OCI-M2 (cell line): ENCODE results near the gene MICAL2.

Experiments
- DNase-seq: peaks from one replicate; lab custom pipeline; 2025; ENCODE audit not compliant: unreplicated experiment; lab: John Stamatoyannopoulos, UW

Gene MICAL2

DNA sequence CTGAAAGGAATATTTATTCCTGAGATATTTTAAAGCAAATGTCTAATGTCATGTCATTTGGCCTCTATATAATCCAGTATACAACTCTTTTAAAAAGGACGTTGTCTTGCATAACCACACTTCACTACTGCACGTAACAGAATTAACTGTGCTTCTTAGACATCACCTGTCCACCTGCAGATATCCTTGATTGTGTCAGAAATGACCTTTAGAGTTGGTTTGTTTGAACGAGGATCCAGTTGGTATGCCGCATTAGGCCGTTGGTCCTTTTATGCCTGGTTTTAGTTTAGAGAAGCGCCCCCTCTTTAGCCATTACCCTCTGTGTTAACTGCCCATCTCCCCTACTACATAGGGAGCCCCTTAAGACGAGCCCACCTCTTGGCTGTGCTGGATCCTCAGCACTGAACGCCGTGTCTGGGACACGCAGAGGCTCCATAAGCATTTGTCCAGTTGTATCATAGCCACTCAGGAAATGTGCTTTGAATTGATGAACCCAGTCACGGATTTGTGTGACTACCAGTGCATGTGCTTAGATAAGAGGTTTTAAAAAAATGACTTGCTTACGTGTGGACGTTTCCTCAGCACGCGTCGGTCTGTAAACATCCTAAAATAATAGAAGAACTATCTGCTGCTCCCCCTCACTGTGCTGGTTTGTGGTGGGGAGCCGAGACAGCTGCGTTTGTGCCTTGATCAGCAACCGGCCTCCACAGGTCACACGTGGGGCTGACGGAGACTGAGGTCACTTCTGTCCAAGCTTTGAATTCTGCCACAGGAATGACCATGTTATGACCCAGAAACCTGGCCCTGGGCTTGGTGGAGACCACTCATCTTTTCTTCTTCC is 4.0 kb downstream of the MICAL2 start:
- DNase-seq: peak; percentile 28

DNA sequence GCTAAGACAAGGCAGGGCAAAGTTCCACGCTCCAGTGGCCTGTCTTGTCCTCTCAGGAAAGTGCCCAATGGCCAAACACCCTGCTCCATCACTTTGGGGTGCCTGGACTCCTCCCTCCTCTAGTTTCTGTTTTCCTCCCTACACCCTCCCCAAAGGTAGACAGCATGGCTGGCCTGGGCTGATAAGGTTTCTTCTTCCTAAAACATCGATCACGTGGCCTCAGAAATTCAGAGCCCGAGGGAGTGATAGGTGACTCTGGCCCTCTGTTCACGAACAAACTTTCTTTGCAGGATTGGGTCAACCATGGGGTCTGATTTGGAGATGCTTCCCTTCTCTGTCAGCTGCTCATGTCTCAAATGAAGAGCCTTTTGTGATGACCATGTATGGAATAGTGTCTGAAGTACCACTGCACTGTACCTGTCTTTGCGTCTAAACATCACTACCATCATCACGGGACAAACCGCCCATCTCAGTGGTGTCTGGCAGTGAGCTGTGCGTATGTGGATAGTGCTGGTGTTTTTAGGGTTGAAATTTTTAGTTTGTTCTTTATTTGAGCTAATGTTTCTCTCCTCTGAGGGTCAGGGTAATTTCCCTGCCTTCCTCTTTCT is 6.1 kb downstream of the MICAL2 start:
- peak; percentile 76 for DNase-seq

DNA sequence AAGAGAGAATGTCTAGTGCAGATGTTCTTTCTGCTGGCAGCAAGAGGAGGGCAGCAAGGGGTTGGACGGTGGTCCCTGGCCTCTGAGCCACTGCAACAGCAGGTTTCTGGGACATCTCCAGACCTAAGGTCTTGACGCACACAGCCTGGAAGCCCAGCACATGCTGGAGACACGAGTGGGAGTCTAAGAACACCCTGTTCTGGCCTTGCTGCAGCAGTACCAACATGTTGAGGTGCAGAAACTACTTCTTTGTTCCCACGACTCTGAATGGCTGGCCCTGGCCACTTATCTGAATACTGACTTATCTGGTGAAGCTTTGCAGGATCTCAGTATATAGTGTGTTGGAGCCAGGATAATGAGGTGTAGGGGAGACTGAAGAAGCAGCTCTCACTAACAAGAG is 6.8 kb downstream of the MICAL2 start:
- DNase-seq: no peak

DNA sequence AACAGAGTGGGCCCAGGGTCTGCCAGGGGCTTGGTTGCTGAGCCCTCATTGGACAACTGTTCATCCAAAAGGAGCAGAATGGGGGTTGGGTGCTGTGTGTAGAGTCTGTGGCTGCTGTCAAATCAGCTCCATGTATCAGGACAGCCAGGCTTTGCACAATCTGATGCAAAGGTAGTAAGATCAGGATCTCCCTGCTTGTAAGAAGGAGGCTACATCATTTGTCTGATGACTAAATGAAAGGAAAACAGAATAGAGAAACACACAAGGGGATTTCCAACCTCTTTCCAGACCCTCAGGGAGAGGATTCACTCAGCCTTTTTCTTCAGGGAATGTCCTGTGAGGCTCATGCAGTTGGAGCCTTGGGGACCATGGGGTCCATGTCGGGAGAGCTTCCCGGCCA is 7.2 kb downstream of the MICAL2 start:
- DNase-seq: no peak

DNA sequence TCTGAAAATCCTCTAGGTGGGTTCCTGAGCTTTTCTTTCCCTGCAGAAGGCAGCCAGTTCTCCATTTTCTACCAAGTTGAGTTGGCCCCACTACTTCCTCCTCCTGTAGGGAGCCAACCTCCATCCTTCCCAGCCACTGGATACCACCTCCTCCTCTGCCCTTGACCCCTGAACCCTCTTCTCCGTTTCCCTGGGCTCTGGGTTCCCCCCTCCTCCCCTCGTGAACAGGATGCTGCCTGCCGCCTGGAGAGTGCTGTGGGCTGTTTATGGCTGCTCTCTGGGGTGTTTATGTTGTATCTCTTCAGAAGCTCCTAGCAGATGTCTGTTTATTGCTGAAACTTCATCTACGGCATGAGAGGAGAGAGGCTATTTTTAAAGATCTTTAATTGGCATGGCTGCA is 8.6 kb downstream of the MICAL2 start:
- no peak for DNase-seq

GRCh38 chr11:12119502-12119901 is 9.1 kb downstream of the MICAL2 start:
- DNase-seq: no peak

GRCh38 chr11:12120031-12121008 is 9.9 kb downstream of the MICAL2 start:
- peak; percentile 80 for DNase-seq

DNA sequence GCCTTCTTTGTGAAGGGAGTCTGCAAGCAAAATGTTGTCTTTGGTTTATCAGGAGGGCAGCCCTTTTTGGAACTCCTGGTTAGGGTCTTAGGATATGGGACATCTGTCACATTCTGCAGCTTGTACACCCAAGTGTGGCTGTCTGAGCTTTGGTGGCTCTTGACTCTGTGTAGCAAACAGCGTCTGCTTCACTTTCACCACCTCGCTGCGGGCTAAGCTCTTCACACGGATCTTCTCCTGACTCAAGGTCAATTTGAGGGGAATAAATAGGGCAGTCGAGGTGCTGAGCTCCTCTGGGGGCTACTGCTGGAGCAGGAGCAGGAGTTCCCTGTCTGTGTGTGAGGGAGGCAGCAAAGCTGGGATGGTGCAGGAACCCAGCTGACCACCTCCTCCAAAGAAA is 10.6 kb downstream of the MICAL2 start:
- no peak for DNase-seq

- no peak for DNase-seq
Measured at GRCh38 chr11:12121517-12121916, 11.1 kb downstream of the MICAL2 start.

- no peak for DNase-seq
Measured at GRCh38 chr11:12122083-12122482, 11.7 kb downstream of the MICAL2 start.

GRCh38 chr11:12123273-12123672 is 12.9 kb downstream of the MICAL2 start:
- DNase-seq: no peak

GRCh38 chr11:12123799-12124198 is 13.4 kb downstream of the MICAL2 start:
- DNase-seq: no peak

GRCh38 chr11:12124306-12124705 is 13.9 kb downstream of the MICAL2 start:
- DNase-seq: no peak

DNA sequence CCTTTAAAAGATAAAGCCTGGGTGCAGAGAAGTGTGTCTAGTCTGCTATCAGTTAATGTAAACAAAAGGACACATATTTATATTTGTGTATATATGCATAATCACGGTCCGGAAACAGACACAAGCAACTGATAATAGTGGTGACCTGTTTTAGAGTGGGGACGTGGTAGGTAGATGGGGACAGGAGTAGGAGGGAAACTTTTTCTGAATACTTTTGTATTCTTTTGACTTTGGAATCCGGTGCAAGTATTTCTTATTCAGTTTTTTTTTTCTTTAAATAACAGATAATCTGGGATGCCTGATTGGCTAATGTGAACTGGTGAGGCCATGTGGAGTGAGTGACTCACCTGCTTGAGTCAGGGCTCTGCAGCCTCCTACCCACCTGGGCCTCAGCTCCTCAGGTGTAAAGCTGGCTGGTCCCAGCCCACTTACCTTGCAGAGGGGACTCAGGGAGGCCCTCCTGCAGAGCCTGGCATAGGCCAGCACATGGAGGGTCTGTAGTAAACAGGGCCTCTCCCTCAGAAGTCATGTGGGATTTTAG is 15.3 kb downstream of the MICAL2 start:
- no peak for DNase-seq

DNA sequence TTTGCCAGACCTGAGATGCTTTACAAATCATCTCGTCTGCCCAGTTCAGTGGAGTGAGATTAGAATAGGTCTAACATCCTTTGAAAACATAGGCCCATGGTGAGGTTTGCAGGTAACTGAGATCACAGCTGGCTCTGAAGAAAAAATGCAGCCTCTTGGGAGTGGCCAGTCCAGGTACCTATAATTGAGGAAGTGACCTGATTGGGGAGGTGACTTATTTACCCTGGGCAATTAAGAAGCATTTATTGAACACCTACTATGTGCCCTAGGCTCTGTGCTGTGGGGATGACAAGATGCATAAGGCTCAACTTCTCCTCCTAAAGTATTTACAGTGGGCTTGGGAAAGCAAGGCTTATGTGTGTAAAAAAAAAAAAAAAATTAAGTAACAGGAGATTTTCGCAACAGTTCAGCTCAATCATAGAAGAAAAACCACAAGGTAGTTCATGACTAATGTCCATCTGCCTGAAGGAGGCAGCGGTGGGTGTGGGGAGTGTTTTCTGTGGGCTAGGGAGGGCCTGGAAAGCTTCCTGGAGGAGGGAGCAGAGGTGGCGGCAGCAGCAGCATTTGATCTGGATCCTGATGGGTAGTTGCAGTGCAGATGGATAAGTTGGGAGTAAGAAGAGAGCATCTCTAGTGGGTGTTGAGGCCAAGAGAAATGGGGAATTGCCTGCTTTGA is 16.1 kb downstream of the MICAL2 start:
- no peak for DNase-seq

- no peak for DNase-seq
Measured at GRCh38 chr11:12127206-12127898, 17.0 kb downstream of the MICAL2 start.

DNA sequence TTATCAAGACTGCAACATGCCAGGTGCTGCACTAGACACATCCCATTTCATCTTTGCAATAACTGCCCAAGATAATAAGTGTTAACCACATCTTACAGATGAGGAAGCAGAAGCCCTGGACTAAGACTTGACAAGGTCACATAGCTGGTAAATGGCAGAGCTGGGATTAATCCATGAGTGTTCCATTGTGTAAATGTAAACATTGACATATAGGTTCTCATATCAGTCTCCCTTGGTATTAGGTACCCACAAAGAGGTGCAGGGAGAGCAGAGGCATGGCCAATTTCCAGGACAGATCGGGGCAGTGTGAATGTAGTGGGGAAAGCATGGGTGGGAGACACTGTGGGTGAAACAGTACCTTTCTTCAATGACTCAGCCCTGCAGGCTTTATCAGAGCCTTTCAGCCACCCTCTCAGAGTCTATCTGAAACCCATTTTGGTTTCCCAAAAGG is 17.9 kb downstream of the MICAL2 start:
- no peak for DNase-seq

- DNase-seq: no peak
Measured at GRCh38 chr11:12129227-12129626, 18.8 kb downstream of the MICAL2 start.

DNA sequence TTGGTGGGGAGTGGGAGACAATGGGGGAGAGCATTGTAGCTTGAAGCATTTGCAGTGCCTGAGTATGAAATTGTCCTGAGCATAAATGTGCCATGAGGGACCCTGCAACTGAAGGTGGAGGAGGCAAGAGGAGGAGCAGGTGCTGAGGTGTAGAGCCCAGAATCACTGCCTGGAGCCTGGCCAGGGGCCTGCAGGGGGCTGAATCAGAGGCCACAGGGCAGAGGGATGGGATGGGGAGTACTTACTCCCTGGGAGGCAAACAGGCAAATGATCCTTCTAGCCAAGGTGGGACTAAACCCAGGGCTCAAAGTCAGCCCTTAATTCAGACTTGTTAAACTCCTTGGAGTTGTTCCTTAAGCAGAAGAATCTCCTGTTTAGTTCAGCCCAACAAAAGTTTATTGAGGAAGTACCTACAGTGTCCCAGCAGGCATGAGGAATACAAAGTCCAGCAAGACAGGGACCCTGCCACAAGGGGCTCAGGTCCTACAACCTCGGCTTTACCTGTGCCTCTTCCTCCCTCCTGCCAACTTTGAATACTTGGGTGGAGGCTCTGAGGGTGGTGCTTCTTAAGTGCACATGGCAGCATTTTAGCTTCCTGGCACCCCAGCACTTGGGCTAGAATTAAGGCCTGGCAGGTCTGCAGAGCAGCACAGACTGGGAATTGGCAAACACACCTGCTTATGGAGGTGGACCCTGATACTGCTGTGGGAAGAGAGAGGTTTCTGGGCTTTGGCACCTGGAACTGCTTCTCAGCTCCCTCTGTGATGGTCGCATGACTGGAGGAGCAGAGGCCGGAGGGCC is 20.0 kb downstream of the MICAL2 start:
- no peak for DNase-seq
